ENCODE data around the gene PDE6G.

GRCh38 chr17:81694810-81695209, 38.5 kb upstream of the PDE6G start:
- TF ChIP-seq CTCF (IDR thresholded peaks at IDR 0.05), result no peak
- no peak for TF ChIP-seq POLR2A (IDR thresholded peaks at IDR 0.05)

Data from heart left ventricle (tissue), 13 donors.